GM23248 (cell line): ENCODE data around the gene ATP6V0B. TPM values are rescaled to one million over a fixed set of nuclear protein-coding genes. Genes with fewer than 3 reads are reported as not detected.

Experiments used
- DNase-seq: peaks from one replicate; pipeline ENCODE4 v3.0.0-alpha.2; 2015
- H2AFZ ChIP-seq: fragments of 200-600 bp; sonication (generic); 2 replicates; pipeline ENCODE4 v1.6.1; 2016; ENCODE audit warnings: antibody characterized with exemption
- H3F3A ChIP-seq: fragments of 200-600 bp; sonication (generic); 2 replicates; pipeline ENCODE4 v1.6.1; 2016; ENCODE audit warnings: mild to moderate bottlenecking, antibody characterized with exemption, mixed run types; ENCODE audit not compliant: insufficient read depth
- H3K27ac ChIP-seq: fragments of 200-600 bp; sonication (generic); 2 replicates; pipeline ENCODE4 v1.5.1; 2016; ENCODE audit warnings: mild to moderate bottlenecking
- H3K27me3 ChIP-seq: fragments of 200-600 bp; sonication (generic); replicated peaks from 2 replicates; pipeline ENCODE4 v1.6.1; 2016; ENCODE audit warnings: mild to moderate bottlenecking; ENCODE audit not compliant: insufficient read depth
- H3K36me3 ChIP-seq: fragments of 200-600 bp; sonication (generic); 2 replicates; pipeline ENCODE4 v1.6.1; 2016; ENCODE audit warnings: low read depth, mild to moderate bottlenecking
- H3K4me1 ChIP-seq: fragments of 200-600 bp; sonication (generic); 2 replicates; pipeline ENCODE4 v1.6.1; 2016; ENCODE audit warnings: mild to moderate bottlenecking; ENCODE audit not compliant: insufficient read depth
- H3K4me2 ChIP-seq: fragments of 200-600 bp; sonication (generic); one replicate; pipeline ENCODE4 v1.6.1; 2016; ENCODE audit warnings: mild to moderate bottlenecking; ENCODE audit not compliant: unreplicated experiment
- H3K4me3 ChIP-seq: fragments of 200-600 bp; sonication (generic); 2 replicates; pipeline ENCODE4 v1.5.1; 2016; ENCODE audit warnings: mild to moderate bottlenecking
- H3K79me2 ChIP-seq: fragments of 200-600 bp; sonication (generic); 2 replicates; pipeline ENCODE4 v1.6.1; 2016; ENCODE audit warnings: mild to moderate bottlenecking; ENCODE audit not compliant: insufficient read depth
- H3K9ac ChIP-seq: fragments of 200-600 bp; sonication (generic); 2 replicates; pipeline ENCODE4 v1.6.1; 2016; ENCODE audit warnings: mild to moderate bottlenecking
- H3K9me2 ChIP-seq: fragments of 200-600 bp; sonication (generic); 2 replicates; pipeline ENCODE4 v1.6.1; 2016; ENCODE audit warnings: mixed run types, mild to moderate bottlenecking, moderate library complexity; ENCODE audit not compliant: insufficient read depth
- H3K9me3 ChIP-seq: fragments of 200-600 bp; sonication (generic); one replicate; pipeline ENCODE4 v1.6.1; 2017; ENCODE audit warnings: low read depth
- H4K20me1 ChIP-seq: fragments of 200-600 bp; sonication (generic); 2 replicates; pipeline ENCODE4 v1.6.0; 2016; ENCODE audit not compliant: insufficient read depth
- EZH2 ChIP-seq: fragments of 200-600 bp; sonication (generic); IDR thresholded peaks from 2 replicates; pipeline ENCODE4 v1.6.1; 2018; ENCODE audit warnings: antibody characterized with exemption, mild to moderate bottlenecking; ENCODE audit not compliant: insufficient read depth, poor library complexity, severe bottlenecking
- EZH2phosphoT487 ChIP-seq: fragments of 200-600 bp; sonication (generic); IDR thresholded peaks from 2 replicates; pipeline ENCODE4 v1.6.1; 2018; ENCODE audit warnings: antibody characterized with exemption, moderate library complexity, mild to moderate bottlenecking, low read depth; ENCODE audit not compliant: insufficient read depth
- WGBS, 2 experiments: methylation state at CpG; one replicate each; pipeline ENCODE4 v1.1.6; 2015 to 2017; ENCODE audit warnings: low lambda C conversion rate in 2 of 2, low coverage in 1 of 2; ENCODE audit errors: missing lambda C conversion rate in 2 of 2; 5-methylcytosine and 5-hydroxymethylcytosine counted together
- in situ Hi-C: fragments of 300-500 bp; cut with MboI; formaldehyde crosslinking; loops from 2 replicates; pipeline ENCODE4 v1.15.0; 2020
- polyA plus RNA-seq: library from polyadenylated mRNA; unstranded; fragments of >200 nt; fragmentation: Nextera tagmentation; extraction: Ambion mirVana; gene quantifications from 2 replicates; pipeline ENCODE4 v1.2.1, GENCODE V29; 2016
- total RNA-seq: library from RNA; depleted of rRNA; stranded (reverse); fragments of >200 nt; shearing (Covaris generic); gene quantifications from 2 replicates; pipeline ENCODE4 v1.2.3, GENCODE V29; 2014

Gene ATP6V0B
- total and polyA plus RNA-seq, 2 experiments from 2014 or later, result 140 to 177 TPM

- Histone ChIP-seq H3K9me3 (no peaks in the 10 kb centered on the region), H2AFZ (no peak overlapping the region), H3K4me2 (no peak overlapping the region), H3K9ac (no peak overlapping the region), H3K4me1 (no peaks in the 10 kb centered on the region), H3K27ac (no peak overlapping the region), H3F3A (no peaks in the 10 kb centered on the region), H4K20me1 (no peaks in the 10 kb centered on the region), H3K9me2 (no peaks in the 10 kb centered on the region), H3K79me2 (no peaks in the 10 kb centered on the region), H3K36me3 (no peaks in the 10 kb centered on the region), H3K4me3 (no peak overlapping the region), H3K27me3 (no peaks in the 10 kb centered on the region)
- 64 to 74% methylated on average over 3 of the region's 3 CpGs for WGBS, 2 experiments
- no peak for TF ChIP-seq EZH2
- no peak for TF ChIP-seq EZH2phosphoT487
- in situ Hi-C loops, result no loop called here
- no peak for DNase-seq
Observed at GRCh38 chr1:44015206-44015605, 40.4 kb downstream of the ATP6V0B start.

DNA sequence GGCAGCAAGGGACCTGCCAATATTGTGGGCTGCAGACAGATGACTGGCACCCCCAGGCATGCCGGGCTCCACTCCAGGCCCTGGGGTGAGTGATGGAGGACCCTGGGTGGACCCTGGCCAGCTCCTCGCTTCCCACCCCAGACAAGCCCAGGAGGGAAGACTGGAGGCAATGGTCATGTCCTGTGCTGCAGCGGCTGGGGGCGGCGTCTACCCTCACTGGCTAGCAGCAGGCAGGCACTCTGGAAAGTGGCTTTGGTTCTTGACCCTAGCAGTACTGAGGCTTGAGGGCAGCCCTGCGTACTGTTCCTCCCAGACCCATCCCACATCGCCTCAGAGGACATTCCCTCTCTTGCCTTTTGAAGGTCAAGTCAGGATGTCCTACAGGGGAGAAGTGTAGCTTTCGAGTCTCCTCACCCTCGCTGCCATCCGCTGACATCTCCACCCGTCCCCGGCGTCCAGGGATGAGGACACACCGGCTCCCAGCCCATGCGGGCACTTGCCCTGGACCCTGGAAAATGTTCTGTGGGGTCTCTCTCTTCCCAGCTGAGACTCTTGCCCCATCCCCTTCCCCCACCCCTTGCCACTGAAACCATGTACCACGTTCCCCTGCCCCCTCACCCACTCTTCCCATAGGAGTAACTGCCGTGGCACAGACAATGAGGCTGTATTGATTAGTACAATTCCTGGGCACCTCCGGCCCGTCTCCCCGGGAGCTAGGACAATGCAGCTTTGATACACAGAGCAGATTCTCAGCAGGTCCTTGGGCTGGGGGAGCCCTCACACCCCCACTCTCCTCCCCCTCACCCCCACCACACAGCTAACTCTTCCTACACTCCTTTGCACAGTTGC, 41.5 kb downstream of the ATP6V0B start:
- H3K9ac ChIP-seq, result no peak overlapping the region
- no peaks in the 10 kb centered on the region for H3K9me3 ChIP-seq
- H3K79me2 ChIP-seq, result no peaks in the 10 kb centered on the region
- no peaks in the 10 kb centered on the region for H3K9me2 ChIP-seq
- WGBS, 2 experiments, result 89 to 96% methylated on average over 9 to 19 of the region's 20 CpGs
- H3K4me3 ChIP-seq, result no peak overlapping the region
- in situ Hi-C loops, result no loop called here
- H3K27me3 ChIP-seq, result no peaks in the 10 kb centered on the region
- no peak for TF ChIP-seq EZH2phosphoT487
- TF ChIP-seq EZH2, result no peak
- no peak for DNase-seq
- H3K27ac ChIP-seq, result no peak overlapping the region
- no peak overlapping the region for H3K4me2 ChIP-seq
- H3K36me3 ChIP-seq, result no peaks in the 10 kb centered on the region
- no peak overlapping the region for H2AFZ ChIP-seq
- no peaks in the 10 kb centered on the region for H3K4me1 ChIP-seq
- H4K20me1 ChIP-seq, result no peaks in the 10 kb centered on the region
- no peaks in the 10 kb centered on the region for H3F3A ChIP-seq

DNA sequence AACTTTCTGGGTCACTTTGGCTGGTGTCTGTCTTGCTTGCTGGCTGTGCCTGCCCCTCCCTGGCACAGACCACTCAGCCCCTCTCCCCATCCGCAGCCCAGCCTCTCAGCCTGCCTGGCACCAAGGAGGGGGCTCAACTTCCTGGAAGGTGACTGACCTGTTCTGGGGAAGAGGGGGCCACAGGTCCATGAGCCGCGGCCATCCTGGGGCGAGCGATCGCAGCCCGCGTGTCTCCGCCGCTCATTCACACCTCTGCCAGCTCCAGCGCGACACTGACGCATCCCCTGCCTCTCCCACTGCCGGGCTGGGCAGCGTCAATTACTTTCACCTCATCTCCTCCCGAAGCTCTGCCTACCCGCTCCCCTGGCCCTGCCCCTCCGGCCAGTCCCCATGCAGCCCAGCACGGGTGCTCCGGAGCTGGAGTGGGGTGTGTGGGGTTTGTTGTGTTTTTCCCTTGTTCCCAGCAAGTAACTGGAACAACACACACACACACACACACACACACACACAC, 42.2 kb downstream of the ATP6V0B start:
- DNase-seq, result no peak
- no peak overlapping the region for H3K9ac ChIP-seq
- no peaks in the 10 kb centered on the region for H3K27me3 ChIP-seq
- TF ChIP-seq EZH2 (no peak), EZH2phosphoT487 (no peak)
- no peaks in the 10 kb centered on the region for H3K4me1 ChIP-seq
- H3K27ac ChIP-seq, result no peak overlapping the region
- H3K9me3 ChIP-seq, result no peaks in the 10 kb centered on the region
- H3F3A ChIP-seq, result no peaks in the 10 kb centered on the region
- H3K9me2 ChIP-seq, result no peaks in the 10 kb centered on the region
- WGBS, 2 experiments, result 84 to 85% methylated on average over 11 to 20 of the region's 20 CpGs
- in situ Hi-C loops, result no loop called here
- H4K20me1 ChIP-seq, result no peaks in the 10 kb centered on the region
- H3K79me2 ChIP-seq, result no peaks in the 10 kb centered on the region
- no peak overlapping the region for H2AFZ ChIP-seq
- H3K4me3 ChIP-seq, result no peak overlapping the region
- H3K4me2 ChIP-seq, result no peak overlapping the region
- H3K36me3 ChIP-seq, result no peaks in the 10 kb centered on the region

GRCh38 chr1:44019466-44019948, 44.7 kb downstream of the ATP6V0B start:
- Histone ChIP-seq H3K79me2 (no peaks in the 10 kb centered on the region), H4K20me1 (no peaks in the 10 kb centered on the region), H3K9ac (no peak overlapping the region), H3K4me1 (no peaks in the 10 kb centered on the region), H3K27me3 (no peaks in the 10 kb centered on the region), H3K36me3 (no peaks in the 10 kb centered on the region; the same call in 1 of the 2 replicates), H3K9me2 (no peaks in the 10 kb centered on the region), H3K4me2 (no peak overlapping the region), H3F3A (no peaks in the 10 kb centered on the region), H2AFZ (no peak overlapping the region), H3K9me3 (no peaks in the 10 kb centered on the region), H3K4me3 (no peak overlapping the region), H3K27ac (no peak overlapping the region)
- DNase-seq, result no peak
- TF ChIP-seq EZH2phosphoT487 (no peak), EZH2 (no peak)
- in situ Hi-C loops, result no loop called here
- WGBS, 2 experiments, result 88% methylated on average over 11 to 13 of the region's 13 CpGs
